Liver (tissue), 3 donors: ENCODE results near the gene NTM.

Experiments used
- ATF3 ChIP-seq: IDR thresholded peaks from 2 replicates; pipeline ENCODE4 v1.6.1; 2016; ENCODE audit warnings: antibody characterized with exemption
- CTCF ChIP-seq: fragments of 150-350 bp; IDR thresholded peaks from 2 replicates; pipeline ENCODE4 v1.5.1; 2017; ENCODE audit warnings: improper control_type of control experiment, low read depth, low read length; ENCODE audit not compliant: missing input control
- EGR1 ChIP-seq, 2 donors: IDR thresholded peaks; 2 replicates each; pipeline ENCODE4 v1.6.1; 2016 to 2018; ENCODE audit warnings: antibody characterized with exemption in 2 of 2, low read depth in 2 of 2
- HNF4A ChIP-seq, 2 donors: conservative IDR thresholded peaks; 2 replicates each; pipeline ENCODE4 v1.6.1; 2016; ENCODE audit warnings: antibody characterized with exemption in 2 of 2, mild to moderate bottlenecking in 2 of 2
- JUND ChIP-seq, 2 donors: IDR thresholded peaks; 2 replicates each; pipeline ENCODE4 v1.6.1; 2016; ENCODE audit warnings: antibody characterized with exemption in 2 of 2
- MAX ChIP-seq: IDR thresholded peaks from 2 replicates; pipeline ENCODE4 v1.6.1; 2016; ENCODE audit warnings: antibody characterized with exemption
- NR2F2 ChIP-seq: IDR thresholded peaks from 2 replicates; pipeline ENCODE4 v1.6.1; 2016; ENCODE audit warnings: antibody characterized with exemption
- RAD21 ChIP-seq, 2 donors: IDR thresholded peaks; 2 replicates each; pipeline ENCODE4 v1.6.1; 2016; ENCODE audit warnings: antibody characterized with exemption in 2 of 2, mild to moderate bottlenecking in 2 of 2
- RXRA ChIP-seq, 2 donors: IDR thresholded peaks; 2 replicates each; pipeline ENCODE4 v1.6.1; 2017 to 2018; ENCODE audit warnings: antibody characterized with exemption in 2 of 2, mild to moderate bottlenecking in 1 of 2
- SP1 ChIP-seq: IDR thresholded peaks from 2 replicates; pipeline ENCODE4 v1.6.1; 2018; ENCODE audit warnings: antibody characterized with exemption, mild to moderate bottlenecking
- TAF1 ChIP-seq: conservative IDR thresholded peaks from 2 replicates; pipeline ENCODE4 v1.6.1; 2016; ENCODE audit warnings: antibody characterized with exemption, mild to moderate bottlenecking
- YY1 ChIP-seq: IDR thresholded peaks from 2 replicates; pipeline ENCODE4 v1.6.1; 2016; ENCODE audit warnings: antibody characterized with exemption, mild to moderate bottlenecking
- donor health status: healthy.
- donor health status: healthy.

GRCh38 chr11:131886201-131886600 is 515.8 kb downstream of the NTM start:
- no peak for TF ChIP-seq RXRA (IDR thresholded peaks at IDR 0.05)
- TF ChIP-seq NR2F2: no peak
- TF ChIP-seq CTCF: no peak
- TF ChIP-seq MAX: no peak
- no peak for TF ChIP-seq JUND (IDR thresholded peaks at IDR 0.05)
- TF ChIP-seq SP1: no peak
- TF ChIP-seq TAF1: no peak
- TF ChIP-seq HNF4A (conservative IDR thresholded peaks at IDR 0.05): no peak
- TF ChIP-seq EGR1 (IDR thresholded peaks at IDR 0.05; ENCODE audit: low read depth in 2 of 2): no peak
- no peak for TF ChIP-seq ATF3
- TF ChIP-seq YY1: no peak
- no peak for TF ChIP-seq RAD21 (IDR thresholded peaks at IDR 0.05)
